GM21529 (cell line): ENCODE measurements around the gene SPRY4.
"Not testable (repeated sequence)": the region's sequence is repeated elsewhere in the genome, so short reads cannot be mapped to it uniquely, and the experiment has no call there.

Source experiments
- ATAC-seq: cut with Tn5 transposase; IDR thresholded peaks from one replicate; pipeline ENCODE4 v1.9.1; 2021; ENCODE audit not compliant: unreplicated experiment

Gene SPRY4

GRCh38 chr5:142339781-142340180 lies 15.0 kb upstream of the SPRY4 start:
- no peak for ATAC-seq

GRCh38 chr5:142334538-142334937 lies 9.7 kb upstream of the SPRY4 start:
- ATAC-seq, result no peak

- ATAC-seq, result not testable (repeated sequence)
These were observed 8.9 kb upstream of the SPRY4 start for GRCh38 chr5:142333749-142334148.

- no peak for ATAC-seq
These were observed 5.6 kb upstream of the SPRY4 start for GRCh38 chr5:142330444-142330843.

GRCh38 chr5:142330026-142330425 lies 5.2 kb upstream of the SPRY4 start:
- ATAC-seq, result no peak

- no peak for ATAC-seq
These were observed 2.5 kb upstream of the SPRY4 start for GRCh38 chr5:142327111-142327842.

- ATAC-seq, result no peak
These were observed 1.7 kb upstream of the SPRY4 start for GRCh38 chr5:142326480-142326938.

- no peak for ATAC-seq
These were observed 1.1 kb upstream of the SPRY4 start for GRCh38 chr5:142325725-142326479.

- ATAC-seq, result peak; percentile 49
These were observed 518 bp downstream of the SPRY4 start for GRCh38 chr5:142324136-142324870.

GRCh38 chr5:142323480-142324135 lies 1.2 kb downstream of the SPRY4 start:
- ATAC-seq, result no peak

GRCh38 chr5:142322747-142323479 lies 1.9 kb downstream of the SPRY4 start:
- ATAC-seq, result no peak

GRCh38 chr5:142322403-142322746 lies 2.4 kb downstream of the SPRY4 start:
- no peak for ATAC-seq

- ATAC-seq, result no peak
These were observed 3.8 kb downstream of the SPRY4 start for GRCh38 chr5:142320851-142321560.

- no peak for ATAC-seq
These were observed 4.4 kb downstream of the SPRY4 start for GRCh38 chr5:142320430-142320738.

- ATAC-seq, result no peak
These were observed 5.0 kb downstream of the SPRY4 start for GRCh38 chr5:142319560-142320429.

GRCh38 chr5:142319105-142319504 lies 5.7 kb downstream of the SPRY4 start:
- no peak for ATAC-seq

GRCh38 chr5:142317753-142318152 lies 7.1 kb downstream of the SPRY4 start:
- no peak for ATAC-seq

GRCh38 chr5:142317173-142317572 lies 7.6 kb downstream of the SPRY4 start:
- no peak for ATAC-seq

- no peak for ATAC-seq
These were observed 8.1 kb downstream of the SPRY4 start for GRCh38 chr5:142316681-142317080.
